VCaP (cell line): ENCODE results near the gene MPIG6B.

Experiments
- H3K27ac ChIP-seq: fragments of 450-650 bp; 2 replicates; pipeline ENCODE4 v1.5.1; 2017
- TF ChIP-seq, protein P1 (sequence below): fragments of 450-650 bp; conservative IDR thresholded peaks from 2 replicates; pipeline ENCODE4 v1.5.1; 2017; ENCODE audit warnings: mild to moderate bottlenecking, moderate library complexity

The MPIG6B gene

DNA sequence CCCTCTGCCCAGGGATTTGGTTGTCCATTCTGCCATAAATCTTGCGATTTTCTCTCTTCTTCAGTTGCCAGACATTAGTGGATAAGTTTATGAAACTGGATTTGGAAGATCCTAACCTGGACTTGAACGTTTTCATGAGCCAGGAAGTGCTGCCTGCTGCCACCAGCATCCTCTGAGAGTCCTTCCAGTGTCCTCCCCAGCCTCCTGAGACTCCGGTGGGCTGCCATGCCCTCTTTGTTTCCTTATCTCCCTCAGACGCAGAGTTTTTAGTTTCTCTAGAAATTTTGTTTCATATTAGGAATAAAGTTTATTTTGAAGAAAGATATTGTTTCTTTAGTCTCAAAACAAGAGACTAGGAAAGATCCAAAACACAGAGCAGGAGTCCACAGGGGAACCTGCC is 39.2 kb downstream of the MPIG6B start, which contains the start of gene SAPCD1:
SAPCD1 (plus strand) TSS at position 301 of the 400 bp plus-strand sequence. CDS start 399 bp downstream, outside the sequence.
- H3K27ac ChIP-seq, result no peak within 1 kb of the TSS
- TF ChIP-seq, protein P1, sequence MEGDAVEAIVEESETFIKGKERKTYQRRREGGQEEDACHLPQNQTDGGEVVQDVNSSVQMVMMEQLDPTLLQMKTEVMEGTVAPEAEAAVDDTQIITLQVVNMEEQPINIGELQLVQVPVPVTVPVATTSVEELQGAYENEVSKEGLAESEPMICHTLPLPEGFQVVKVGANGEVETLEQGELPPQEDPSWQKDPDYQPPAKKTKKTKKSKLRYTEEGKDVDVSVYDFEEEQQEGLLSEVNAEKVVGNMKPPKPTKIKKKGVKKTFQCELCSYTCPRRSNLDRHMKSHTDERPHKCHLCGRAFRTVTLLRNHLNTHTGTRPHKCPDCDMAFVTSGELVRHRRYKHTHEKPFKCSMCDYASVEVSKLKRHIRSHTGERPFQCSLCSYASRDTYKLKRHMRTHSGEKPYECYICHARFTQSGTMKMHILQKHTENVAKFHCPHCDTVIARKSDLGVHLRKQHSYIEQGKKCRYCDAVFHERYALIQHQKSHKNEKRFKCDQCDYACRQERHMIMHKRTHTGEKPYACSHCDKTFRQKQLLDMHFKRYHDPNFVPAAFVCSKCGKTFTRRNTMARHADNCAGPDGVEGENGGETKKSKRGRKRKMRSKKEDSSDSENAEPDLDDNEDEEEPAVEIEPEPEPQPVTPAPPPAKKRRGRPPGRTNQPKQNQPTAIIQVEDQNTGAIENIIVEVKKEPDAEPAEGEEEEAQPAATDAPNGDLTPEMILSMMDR, result no peak

DNA sequence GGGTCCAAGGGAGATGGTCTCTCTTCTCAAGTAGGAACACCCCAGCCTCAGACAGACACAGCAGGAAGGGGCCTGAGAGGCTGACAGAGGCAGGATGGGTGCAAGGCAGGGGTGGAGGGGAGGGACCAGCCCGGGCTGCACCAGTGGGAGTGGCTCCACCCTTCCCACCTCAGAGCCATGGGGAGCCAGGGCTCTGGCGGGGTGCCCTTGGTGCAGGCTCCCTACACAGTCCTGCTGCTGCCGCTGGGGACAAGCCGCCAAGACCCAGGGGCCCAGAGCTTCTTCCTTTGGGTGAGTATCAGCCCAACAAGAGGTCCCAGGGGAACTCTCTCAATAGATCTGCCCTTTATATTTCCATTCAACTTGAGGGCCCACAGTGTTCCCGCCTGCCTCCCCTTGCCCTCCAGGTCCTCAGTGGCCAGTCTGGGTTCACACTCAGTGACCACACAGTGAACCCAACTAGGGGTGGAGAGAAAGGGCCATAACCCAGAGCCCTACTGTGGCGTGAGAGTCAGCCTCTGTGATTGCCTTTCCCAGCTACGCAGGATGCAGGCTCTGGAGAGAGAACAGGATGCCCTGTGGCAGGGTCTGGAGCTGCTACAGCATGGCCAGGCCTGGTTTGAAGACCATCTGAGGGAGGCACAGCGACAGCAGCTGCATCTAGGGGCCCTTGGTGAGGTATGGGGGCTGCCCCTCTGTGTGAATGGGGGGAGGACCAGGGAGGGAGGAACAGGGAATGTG is 39.9 kb downstream of the MPIG6B start:
- TF ChIP-seq, protein P1, result no peak
- no peak overlapping the region for H3K27ac ChIP-seq

DNA sequence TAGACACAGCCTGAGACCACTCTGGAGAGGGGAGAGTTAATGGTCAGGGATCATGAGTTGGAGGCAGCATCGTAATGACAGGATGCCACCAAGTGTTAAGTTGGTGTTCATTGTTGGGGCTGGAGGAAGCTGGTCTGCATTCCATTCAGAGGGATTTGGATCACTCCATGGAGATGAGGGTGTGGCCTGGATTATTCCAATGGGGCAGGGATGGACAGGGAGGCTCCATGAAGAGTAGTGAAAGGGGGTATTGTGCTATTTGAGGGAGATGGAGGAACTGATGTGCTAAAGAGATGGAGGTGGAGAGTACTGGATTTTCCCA is 40.4 kb downstream of the MPIG6B start:
- H3K27ac ChIP-seq, result no peak overlapping the region
- TF ChIP-seq, protein P1, result no peak

DNA sequence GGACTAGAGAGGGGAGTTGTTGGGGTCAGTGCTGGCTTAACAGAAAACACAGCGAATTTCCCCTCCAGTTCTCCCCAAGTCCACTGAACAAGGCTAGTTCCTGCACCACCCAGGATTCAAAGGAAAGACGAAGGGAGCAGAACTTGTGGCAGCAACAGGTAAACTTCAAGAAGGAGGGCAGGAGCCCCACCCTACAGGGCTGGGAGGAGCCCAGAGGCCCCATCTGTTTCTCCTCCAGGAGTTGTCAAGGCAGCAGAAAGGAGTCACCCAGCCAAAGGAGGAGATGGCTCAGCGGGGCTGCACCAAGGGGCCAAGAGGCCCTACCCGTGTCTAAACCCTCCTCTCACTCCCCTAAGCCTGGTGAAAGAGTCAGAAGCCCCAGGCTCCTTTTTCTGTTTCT is 41.0 kb downstream of the MPIG6B start:
- no peak overlapping the region for H3K27ac ChIP-seq

DNA sequence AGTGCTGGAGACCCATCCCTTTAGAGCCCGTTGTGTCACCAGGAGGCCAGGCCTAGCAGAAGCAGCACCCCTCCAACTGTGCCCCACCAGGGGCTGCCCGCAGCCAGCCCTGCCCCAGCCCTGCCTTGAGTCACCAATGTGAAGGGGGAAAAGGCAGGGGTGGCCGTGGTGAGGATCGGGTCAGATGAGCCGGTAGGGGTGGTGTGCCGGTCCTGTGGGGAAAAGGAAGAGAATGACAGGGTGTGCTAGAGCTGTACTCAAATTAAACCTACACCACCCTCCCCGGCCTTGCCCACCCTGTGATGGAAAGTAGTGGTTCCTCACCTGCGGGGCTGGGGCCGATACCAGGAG is 42.4 kb downstream of the MPIG6B start:
- no peak overlapping the region for H3K27ac ChIP-seq
- TF ChIP-seq, protein P1, result no peak

More for the DNA sequence above, 41.0 kb downstream of the MPIG6B start:
- TF ChIP-seq, protein P1, result no peak

DNA sequence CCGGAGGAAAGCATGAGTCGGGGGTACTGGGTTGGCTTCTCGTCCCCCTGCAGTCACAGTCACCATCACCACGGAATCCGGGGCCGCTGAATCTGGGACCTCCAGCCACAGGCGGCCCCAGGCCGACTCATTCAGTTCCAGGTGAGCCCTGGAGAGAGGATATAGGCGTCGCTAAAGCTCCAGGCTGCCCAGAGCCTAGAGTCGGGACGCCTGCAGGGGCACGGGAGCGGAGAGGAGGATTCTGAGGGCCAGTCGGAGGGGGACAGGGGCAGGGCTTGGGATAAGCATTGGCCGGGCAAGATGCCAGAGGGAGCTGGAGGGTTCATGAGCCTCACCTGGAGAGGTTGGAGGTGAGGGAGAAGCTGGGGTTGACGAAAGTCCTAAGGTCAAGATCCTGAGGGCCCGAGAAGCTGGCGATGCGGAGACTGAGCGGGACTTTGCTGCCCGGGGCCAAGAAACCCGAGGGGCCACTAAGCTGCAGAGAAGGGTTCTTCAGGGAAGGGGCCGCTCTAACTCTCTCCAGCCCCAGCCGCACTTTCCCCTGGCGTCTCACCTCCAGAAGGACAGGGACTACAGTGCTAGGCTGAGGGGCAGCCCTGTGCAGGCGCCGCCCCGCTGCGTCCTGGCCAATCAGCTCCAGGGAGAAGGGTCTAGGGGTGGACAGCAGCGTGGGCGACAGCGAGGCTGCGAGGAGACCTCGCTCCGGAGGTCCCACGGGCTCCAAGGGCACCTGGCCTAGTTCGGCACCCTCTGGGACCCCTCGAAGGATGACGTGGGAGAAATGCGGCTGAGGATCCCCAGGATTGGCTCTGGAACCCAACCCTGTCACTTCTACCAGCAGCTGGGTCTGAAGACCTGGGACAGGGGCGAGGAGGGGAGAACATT is 43.0 kb downstream of the MPIG6B start:
- TF ChIP-seq, protein P1, result no peak
- H3K27ac ChIP-seq, result no peak overlapping the region

DNA sequence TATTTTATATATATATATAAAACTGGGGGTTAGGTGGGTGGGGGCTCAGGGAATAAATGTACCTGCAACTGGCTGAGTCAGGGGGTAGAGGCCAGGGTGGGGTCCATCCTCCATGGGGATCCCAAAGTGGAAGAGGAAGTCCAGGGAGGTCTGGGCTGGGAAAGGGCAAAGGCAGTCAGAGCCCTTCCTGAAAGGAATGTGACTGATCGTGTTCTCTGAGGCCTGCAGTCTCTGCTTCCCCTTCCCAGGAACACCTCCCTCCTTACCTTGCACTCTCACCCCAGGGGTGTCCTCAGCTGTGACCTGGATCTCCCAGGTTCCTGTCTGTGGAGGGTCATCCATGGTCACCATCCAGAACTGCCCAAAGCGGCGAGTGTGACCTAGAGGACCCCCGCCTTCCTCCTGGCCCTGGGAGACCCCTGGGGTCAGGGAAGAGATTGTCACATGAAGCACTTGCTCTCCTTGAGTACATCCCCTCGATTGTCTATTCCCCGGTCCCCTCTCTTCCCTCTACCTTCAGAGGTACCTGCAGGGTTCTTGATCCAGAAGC is 44.0 kb downstream of the MPIG6B start:
- TF ChIP-seq, protein P1, result no peak
- no peak overlapping the region for H3K27ac ChIP-seq
